ENCODE data around the gene TRAFD1.
"Not testable (repeated sequence)": the region's sequence is repeated elsewhere in the genome, so short reads cannot be mapped to it uniquely, and the experiment has no call there.

The TRAFD1 gene

GRCh38 chr12:112115259-112116045 lies 9.9 kb upstream of the TRAFD1 start:
- DNase-seq: no peak

GRCh38 chr12:112116232-112117060 lies 8.9 kb upstream of the TRAFD1 start:
- no peak for DNase-seq

GRCh38 chr12:112117685-112118084 lies 7.7 kb upstream of the TRAFD1 start:
- DNase-seq: no peak

- DNase-seq: no peak
Observed at GRCh38 chr12:112121780-112122565, 3.4 kb upstream of the TRAFD1 start.

- DNase-seq: no peak
Observed at GRCh38 chr12:112122823-112123690, 2.3 kb upstream of the TRAFD1 start.

- no peak for DNase-seq
Observed at GRCh38 chr12:112124918-112125249, 476 bp upstream of the TRAFD1 start.

- no peak for DNase-seq
Observed at GRCh38 chr12:112126000-112126438, 659 bp downstream of the TRAFD1 start.

- DNase-seq: no peak
Observed at GRCh38 chr12:112126911-112127310, 1.6 kb downstream of the TRAFD1 start.

GRCh38 chr12:112130441-112130998 lies 5.2 kb downstream of the TRAFD1 start:
- DNase-seq: no peak

- no peak for DNase-seq
Observed at GRCh38 chr12:112131686-112132085, 6.3 kb downstream of the TRAFD1 start.

- no peak for DNase-seq
Observed at GRCh38 chr12:112133418-112133817, 8.1 kb downstream of the TRAFD1 start.

GRCh38 chr12:112134731-112135130 lies 9.4 kb downstream of the TRAFD1 start:
- DNase-seq: no peak

GRCh38 chr12:112140728-112141127 lies 15.4 kb downstream of the TRAFD1 start:
- DNase-seq: no peak

- DNase-seq: no peak
Observed at GRCh38 chr12:112146123-112146522, 20.8 kb downstream of the TRAFD1 start.

- DNase-seq: no peak
Observed at GRCh38 chr12:112148031-112148513, 22.7 kb downstream of the TRAFD1 start.

GRCh38 chr12:112149596-112149995 lies 24.2 kb downstream of the TRAFD1 start:
- DNase-seq: no peak

GRCh38 chr12:112151766-112152541 lies 26.6 kb downstream of the TRAFD1 start:
- no peak for DNase-seq

- DNase-seq: no peak
Observed at GRCh38 chr12:112153181-112153892, 28.0 kb downstream of the TRAFD1 start.

- no peak for DNase-seq
Observed at GRCh38 chr12:112153893-112154219, 28.5 kb downstream of the TRAFD1 start.

- DNase-seq: not testable (repeated sequence)
Observed at GRCh38 chr12:112158461-112159145, 33.2 kb downstream of the TRAFD1 start.

Data from NK-92 treated with Interleukin-12 subunit alpha and Interleukin-12 subunit beta, amount 100 ng/mL, for 24 hours (cell line).